Gastrocnemius medialis (tissue), 4 donors: ENCODE measurements around the gene KRTAP12-4.
"Not testable (repeated sequence)": the region's sequence is repeated elsewhere in the genome, so short reads cannot be mapped to it uniquely, and the experiment has no call there.

Experiments used
- POLR2A ChIP-seq, 2 donors: fragments of 450-650 bp; IDR thresholded peaks; one replicate each; pipeline ENCODE4 v1.6.1; 2017; ENCODE audit warnings: antibody characterized with exemption in 2 of 2, mild to moderate bottlenecking in 2 of 2, moderate library complexity in 2 of 2
- TF ChIP-seq, protein P1 (sequence below), 5 experiments: fragments of 450-650 bp in 3 of 5; fragments of 200-600 bp in 2 of 5; sonication (generic) in 2 of 5; IDR thresholded peaks in 4 of 5; conservative IDR thresholded peaks in 1 of 5; 1 replicate in 4 of 5; 2 replicates in 1 of 5; pipeline ENCODE4 v1.5.1; 2016 to 2019; ENCODE audit warnings: antibody characterized with exemption in 5 of 5, mild to moderate bottlenecking in 3 of 5, moderate library complexity in 3 of 5

- TF ChIP-seq, protein P1, sequence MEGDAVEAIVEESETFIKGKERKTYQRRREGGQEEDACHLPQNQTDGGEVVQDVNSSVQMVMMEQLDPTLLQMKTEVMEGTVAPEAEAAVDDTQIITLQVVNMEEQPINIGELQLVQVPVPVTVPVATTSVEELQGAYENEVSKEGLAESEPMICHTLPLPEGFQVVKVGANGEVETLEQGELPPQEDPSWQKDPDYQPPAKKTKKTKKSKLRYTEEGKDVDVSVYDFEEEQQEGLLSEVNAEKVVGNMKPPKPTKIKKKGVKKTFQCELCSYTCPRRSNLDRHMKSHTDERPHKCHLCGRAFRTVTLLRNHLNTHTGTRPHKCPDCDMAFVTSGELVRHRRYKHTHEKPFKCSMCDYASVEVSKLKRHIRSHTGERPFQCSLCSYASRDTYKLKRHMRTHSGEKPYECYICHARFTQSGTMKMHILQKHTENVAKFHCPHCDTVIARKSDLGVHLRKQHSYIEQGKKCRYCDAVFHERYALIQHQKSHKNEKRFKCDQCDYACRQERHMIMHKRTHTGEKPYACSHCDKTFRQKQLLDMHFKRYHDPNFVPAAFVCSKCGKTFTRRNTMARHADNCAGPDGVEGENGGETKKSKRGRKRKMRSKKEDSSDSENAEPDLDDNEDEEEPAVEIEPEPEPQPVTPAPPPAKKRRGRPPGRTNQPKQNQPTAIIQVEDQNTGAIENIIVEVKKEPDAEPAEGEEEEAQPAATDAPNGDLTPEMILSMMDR (IDR thresholded peaks at IDR 0.05 in 4 of 5, conservative IDR thresholded peaks at IDR 0.05 in 1 of 5) = not testable (repeated sequence)
- TF ChIP-seq POLR2A (IDR thresholded peaks at IDR 0.05) = not testable (repeated sequence)
Observed at GRCh38 chr21:44697172-44697810, 42.8 kb upstream of the KRTAP12-4 start, which contains the start of gene KRTAP10-12.
